HepG2 (cell line): ENCODE results near the gene CTSZ. TPM values are rescaled to one million over a fixed set of nuclear protein-coding genes. Genes with fewer than 3 reads are reported as not detected.

ENCODE experiments used
- ATAC-seq: fragments of 200-7000 bp; cut with Tn5 transposase; 3 replicates; pipeline ENCODE4 v1.9.1; 2020; ENCODE audit warnings: mild to moderate bottlenecking, moderate library complexity
- BruUV-seq: library from RNA; stranded (reverse); fragments of 400-500 nt; replicated peaks from 2 replicates; lab custom pipeline; 2021; lab: Mats Ljungman, UMichigan
- CTCF ChIA-PET: fragments of 300-600 bp; formaldehyde crosslinking; extraction: SDS; loops from one replicate; lab custom pipeline; 2021; ENCODE audit warnings: low total read pairs, inconsistent platforms, low intra/inter-chr PET ratio; lab: Yijun Ruan, JAX
- POLR2A ChIA-PET: fragments of 350-600 bp; sonication (Branson Sonifier 250); formaldehyde crosslinking; loops from one replicate; lab custom pipeline; 2020; ENCODE audit warnings: antibody characterized with exemption, inconsistent platforms; lab: Yijun Ruan, JAX
- DNase-seq: peaks from one replicate; pipeline ENCODE4 v3.0.0-alpha.2; 2015; ENCODE audit warnings: low spot score
- FAIRE-seq: peaks from 3 replicates; lab custom pipeline; 2011; peaks lifted over from hg19 to GRCh38; lab: Jason Lieb, UNC
- H2AFZ ChIP-seq: one replicate; pipeline ENCODE4 v1.6.1; 2011; ENCODE audit warnings: low read length, inconsistent platforms
- H3K27ac ChIP-seq: fragments of 300-600 bp; 3 replicates; pipeline ENCODE4 v1.8.0; 2011; ENCODE audit warnings: mixed run types, mild to moderate bottlenecking, mixed read lengths, low read length, inconsistent platforms; ENCODE audit not compliant: insufficient read depth; ENCODE audit errors: extremely low read length
- H3K27me3 ChIP-seq, 2 experiments: fragments of 200-600 bp in 1 of 2; 2 replicates in 1 of 2; 3 replicates in 1 of 2; pipeline versions ENCODE4 v1.6.0 to v1.8.0; 2011; ENCODE audit warnings: low read length in 2 of 2, mild to moderate bottlenecking in 2 of 2, moderate library complexity in 2 of 2, inconsistent platforms in 1 of 2; ENCODE audit not compliant: insufficient read depth in 2 of 2, control insufficient read depth in 1 of 2
- H3K36me3 ChIP-seq, 2 experiments: fragments of 200-600 bp in 1 of 2; replicated peaks in 1 of 2; 2 replicates in 1 of 2; 3 replicates in 1 of 2; pipeline versions ENCODE4 v1.5.1 to v1.8.0; 2011; ENCODE audit warnings: low read length in 2 of 2, inconsistent platforms in 1 of 2; ENCODE audit not compliant: insufficient read depth in 2 of 2, control insufficient read depth in 1 of 2
- H3K4me1 ChIP-seq: 2 replicates; pipeline ENCODE4 v1.5.1; 2012; ENCODE audit warnings: low read length, inconsistent platforms; ENCODE audit not compliant: insufficient read depth
- H3K4me2 ChIP-seq: 2 replicates; pipeline ENCODE4 v1.6.0; 2011; ENCODE audit warnings: low read depth, low read length, inconsistent platforms
- H3K4me3 ChIP-seq, 3 experiments: fragments of 200-600 bp in 1 of 3; sonication (generic), shearing (Covaris generic) in 1 of 3; replicated peaks in 1 of 3; 2 replicates each; pipeline ENCODE4 v1.5.1; 2011 to 2016; ENCODE audit warnings: low read length in 3 of 3, inconsistent platforms in 2 of 3, low read depth in 2 of 3, mild to moderate bottlenecking in 2 of 3, control low read depth in 1 of 3, mixed read lengths in 1 of 3; ENCODE audit not compliant: insufficient read depth in 1 of 3
- H3K79me2 ChIP-seq: one replicate; pipeline ENCODE4 v1.6.1; 2011; ENCODE audit warnings: low read length, inconsistent platforms; ENCODE audit not compliant: insufficient read depth
- H3K9ac ChIP-seq: 2 replicates; pipeline ENCODE4 v1.6.0; 2011; ENCODE audit warnings: mild to moderate bottlenecking, low read depth, low read length, inconsistent platforms; ENCODE audit not compliant: insufficient read depth
- H3K9me3 ChIP-seq: 2 replicates; pipeline ENCODE4 v1.5.1; 2012; ENCODE audit warnings: mild to moderate bottlenecking, low read length
- H4K20me1 ChIP-seq: 2 replicates; pipeline ENCODE4 v1.6.0; 2011; ENCODE audit warnings: inconsistent platforms, mild to moderate bottlenecking, low read length, moderate library complexity; ENCODE audit not compliant: insufficient read depth
- CBFB ChIP-seq: sonication (generic); formaldehyde crosslinking; IDR thresholded peaks from 2 replicates; pipeline ENCODE4 v1.4.0; 2020; ENCODE audit warnings: missing genetic modification reagents
- KMT2B ChIP-seq: IDR thresholded peaks from 2 replicates; pipeline ENCODE4 v1.6.1; 2016; ENCODE audit warnings: missing genetic modification reagents, missing compliant biosample characterization
- NFE2L2 ChIP-seq: fragments of 150-350 bp; IDR thresholded peaks from 2 replicates; pipeline ENCODE4 v1.6.1; 2014; ENCODE audit warnings: low read length
- SAFB2 ChIP-seq: sonication (generic); formaldehyde crosslinking; IDR thresholded peaks from 2 replicates; pipeline ENCODE4 v1.5.1; 2020; ENCODE audit warnings: missing genetic modification reagents, low read depth, mild to moderate bottlenecking, borderline replicate concordance
- SIX1 ChIP-seq: sonication (generic); formaldehyde crosslinking; IDR thresholded peaks from 2 replicates; pipeline ENCODE4 v1.4.0; 2020; ENCODE audit warnings: missing genetic modification reagents, borderline replicate concordance
- ZNF180 ChIP-seq: sonication (generic); formaldehyde crosslinking; IDR thresholded peaks from 2 replicates; pipeline ENCODE4 v1.4.0; 2020; ENCODE audit warnings: low read depth, missing genetic modification reagents, borderline replicate concordance
- ZNF343 ChIP-seq: sonication (generic); formaldehyde crosslinking; IDR thresholded peaks from 2 replicates; pipeline ENCODE4 v1.4.0; 2020; ENCODE audit warnings: mild to moderate bottlenecking, missing genetic modification reagents
- ZNF550 ChIP-seq: sonication (generic); formaldehyde crosslinking; IDR thresholded peaks from 2 replicates; pipeline ENCODE4 v1.4.0; 2020; ENCODE audit warnings: mild to moderate bottlenecking, missing genetic modification reagents, borderline replicate concordance
- ZNF552 ChIP-seq: sonication (generic); formaldehyde crosslinking; IDR thresholded peaks from 2 replicates; pipeline ENCODE4 v1.9.0; 2022; ENCODE audit warnings: missing genetic modification reagents, mild to moderate bottlenecking, borderline replicate concordance
- WGBS: methylation state at CpG from one replicate; pipeline ENCODE4 v1.1.6; 2017; ENCODE audit warnings: low lambda C conversion rate; 5-methylcytosine and 5-hydroxymethylcytosine counted together
- in situ Hi-C: cut with HindIII; loops from 2 replicates; pipeline ENCODE4 v1.10.0; 2017; ENCODE audit warnings: low pct_unique_long_range_greater_than_20kb; ENCODE audit not compliant: extremely low pct_ligation_motif_present
- intact Hi-C: fragments of 100-400 bp; cut with micrococcal nuclease; formaldehyde crosslinking; loops from one replicate; pipeline ENCODE4 v1.10.0; 2022; ENCODE audit not compliant: unreplicated experiment
- polyA plus RNA-seq, 8 experiments: library from polyadenylated mRNA; depleted of rRNA in 3 of 8; stranded (reverse) in 7 of 8; unstranded in 1 of 8; fragments of >200 nt; fragmentation: Illumina TruSeq in 4 of 8; extraction: Trizol in 4 of 8; gene quantifications; 2 replicates each; pipeline versions ENCODE4 v1.2.1 to v1.2.3, GENCODE V29; 2011 to 2016; ENCODE audit warnings: low read depth in 4 of 8, missing spikeins in 1 of 8, mixed read lengths in 1 of 8; ENCODE audit not compliant: insufficient read depth in 1 of 8
- total RNA-seq, 5 experiments: library from RNA; depleted of rRNA; stranded (reverse); fragments of >200 nt; fragmentation: Illumina TruSeq; extraction: Trizol; gene quantifications; 2 replicates each; pipeline ENCODE4 v1.2.3, GENCODE V29; 2016; ENCODE audit warnings: low read depth in 1 of 5
- TF ChIP-seq, protein P1 (sequence below): sonication (generic); formaldehyde crosslinking; IDR thresholded peaks from 2 replicates; pipeline ENCODE4 v1.5.0; 2020; ENCODE audit warnings: mild to moderate bottlenecking, missing genetic modification reagents, moderate library complexity
- TF ChIP-seq, protein P2 (sequence below): sonication (generic); formaldehyde crosslinking; IDR thresholded peaks from 2 replicates; pipeline ENCODE4 v1.4.0; 2020; ENCODE audit warnings: missing genetic modification reagents

The CTSZ gene
- total and polyA plus RNA-seq, 2 of the 13 experiments (the other 11 are each of a cell fraction or from before 2014, with no cell fraction given), result 0.33 TPM; not detected in 1

DNA sequence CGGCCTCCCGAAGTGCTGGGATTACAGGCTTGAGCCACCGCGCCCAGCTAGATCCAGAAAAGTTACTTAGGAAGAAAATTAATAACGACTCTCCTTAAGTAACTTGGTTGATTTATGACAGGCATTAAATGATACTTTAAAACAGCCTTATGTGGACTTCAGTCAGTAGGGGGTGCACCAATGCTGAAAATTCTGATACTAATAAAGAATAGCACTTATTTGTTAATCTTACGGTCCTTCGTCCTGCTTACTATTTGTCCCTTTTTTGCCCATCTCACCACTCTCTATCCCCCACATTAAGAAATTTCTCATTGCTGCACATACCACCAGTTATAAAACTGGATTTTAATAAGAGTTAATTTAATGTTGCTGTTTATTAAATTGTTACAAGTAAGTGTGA is 48.2 kb upstream of the CTSZ start:
- Histone ChIP-seq H3K27ac (no peak overlapping the region), H3K9me3 (no peaks in the 10 kb centered on the region), H2AFZ (no peak overlapping the region), H3K79me2 (no peaks in the 10 kb centered on the region), H3K4me2 (no peak overlapping the region), H3K36me3 (no peaks in the 10 kb centered on the region), H3K4me3 (no peak overlapping the region), H4K20me1 (no peaks in the 10 kb centered on the region), H3K9ac (no peak overlapping the region), H3K4me1 (no peaks in the 10 kb centered on the region), H3K27me3 (peaks cover 0 to 9% of the 10 kb centered on the region in 2 experiments; a peak in 1 of 5 replicates)
- POLR2A ChIA-PET, result no interaction called here
- intact Hi-C loops, result loop anchor here (1.0 kb wide), 1 partner anchor 167 kb away; no protein-coding TSS in a partner anchor
- TF ChIP-seq, protein P1, sequence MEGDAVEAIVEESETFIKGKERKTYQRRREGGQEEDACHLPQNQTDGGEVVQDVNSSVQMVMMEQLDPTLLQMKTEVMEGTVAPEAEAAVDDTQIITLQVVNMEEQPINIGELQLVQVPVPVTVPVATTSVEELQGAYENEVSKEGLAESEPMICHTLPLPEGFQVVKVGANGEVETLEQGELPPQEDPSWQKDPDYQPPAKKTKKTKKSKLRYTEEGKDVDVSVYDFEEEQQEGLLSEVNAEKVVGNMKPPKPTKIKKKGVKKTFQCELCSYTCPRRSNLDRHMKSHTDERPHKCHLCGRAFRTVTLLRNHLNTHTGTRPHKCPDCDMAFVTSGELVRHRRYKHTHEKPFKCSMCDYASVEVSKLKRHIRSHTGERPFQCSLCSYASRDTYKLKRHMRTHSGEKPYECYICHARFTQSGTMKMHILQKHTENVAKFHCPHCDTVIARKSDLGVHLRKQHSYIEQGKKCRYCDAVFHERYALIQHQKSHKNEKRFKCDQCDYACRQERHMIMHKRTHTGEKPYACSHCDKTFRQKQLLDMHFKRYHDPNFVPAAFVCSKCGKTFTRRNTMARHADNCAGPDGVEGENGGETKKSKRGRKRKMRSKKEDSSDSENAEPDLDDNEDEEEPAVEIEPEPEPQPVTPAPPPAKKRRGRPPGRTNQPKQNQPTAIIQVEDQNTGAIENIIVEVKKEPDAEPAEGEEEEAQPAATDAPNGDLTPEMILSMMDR, result 0 out of 2 replicates have a peak, but pooled peaks have one; percentile 14
- no peak for TF ChIP-seq ZNF550 (CRISPR knock-in tag)
- CTCF ChIA-PET, result no interaction called here
- 69% methylated on average over 7 of the region's 7 CpGs for WGBS
- ATAC-seq, result no peak
- no TSS peak for BruUV-seq
- in situ Hi-C loops, result no loop called here
- no peak for DNase-seq
- no peak for FAIRE-seq

DNA sequence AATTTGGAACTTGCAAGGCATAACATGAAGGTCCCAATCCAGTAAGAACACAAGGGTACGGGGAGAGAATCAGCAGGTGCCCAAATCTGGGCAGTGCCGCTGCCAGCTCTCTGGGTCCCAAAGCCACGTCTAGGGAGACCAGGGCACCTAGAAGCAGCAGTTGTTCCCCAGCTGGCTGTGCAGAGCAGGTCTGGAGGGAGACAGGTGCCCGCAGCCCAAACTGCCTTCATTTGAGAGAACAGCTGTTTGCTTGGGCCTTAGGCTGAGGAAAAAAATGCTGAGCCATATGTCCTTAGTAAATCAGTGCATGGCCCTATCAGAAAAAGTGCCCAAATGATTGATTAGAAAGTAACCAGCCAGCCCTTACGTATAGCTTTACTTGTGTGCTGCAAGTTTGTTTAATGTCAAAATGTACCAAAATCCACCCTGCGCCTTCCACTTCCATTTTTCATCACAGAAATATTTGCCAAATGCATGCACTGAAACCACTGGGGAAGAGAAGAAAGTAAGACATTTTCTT is 44.7 kb upstream of the CTSZ start:
- ATAC-seq (no peak), FAIRE-seq (no peak), DNase-seq (no peak)
- Histone ChIP-seq H4K20me1 (no peaks in the 10 kb centered on the region), H2AFZ (no peak overlapping the region), H3K4me1 (peaks cover 18% of the 10 kb centered on the region), H3K36me3 (no peaks in the 10 kb centered on the region), H3K4me2 (no peak overlapping the region), H3K9ac (no peak overlapping the region), H3K4me3 (no peak overlapping the region), H3K27me3 (peaks cover 2 to 9% of the 10 kb centered on the region in 2 experiments; a peak in 2 of 5 replicates), H3K9me3 (no peaks in the 10 kb centered on the region), H3K79me2 (no peaks in the 10 kb centered on the region), H3K27ac (no peak overlapping the region)
- ChIA-PET CTCF (no interaction called here), POLR2A (no interaction called here)
- intact Hi-C loops, result no loop called here
- WGBS, result 44% methylated on average over 6 of the region's 6 CpGs
- TF ChIP-seq ZNF180 (CRISPR knock-in tag) (no peak), SIX1 (CRISPR knock-in tag) (no peak), SAFB2 (CRISPR knock-in tag) (no peak), CBFB (CRISPR knock-in tag) (no peak), KMT2B (CRISPR knock-in tag) (no peak), ZNF552 (CRISPR knock-in tag) (no peak), ZNF343 (CRISPR knock-in tag) (no peak), NFE2L2 (no peak)
- TF ChIP-seq, protein P2, sequence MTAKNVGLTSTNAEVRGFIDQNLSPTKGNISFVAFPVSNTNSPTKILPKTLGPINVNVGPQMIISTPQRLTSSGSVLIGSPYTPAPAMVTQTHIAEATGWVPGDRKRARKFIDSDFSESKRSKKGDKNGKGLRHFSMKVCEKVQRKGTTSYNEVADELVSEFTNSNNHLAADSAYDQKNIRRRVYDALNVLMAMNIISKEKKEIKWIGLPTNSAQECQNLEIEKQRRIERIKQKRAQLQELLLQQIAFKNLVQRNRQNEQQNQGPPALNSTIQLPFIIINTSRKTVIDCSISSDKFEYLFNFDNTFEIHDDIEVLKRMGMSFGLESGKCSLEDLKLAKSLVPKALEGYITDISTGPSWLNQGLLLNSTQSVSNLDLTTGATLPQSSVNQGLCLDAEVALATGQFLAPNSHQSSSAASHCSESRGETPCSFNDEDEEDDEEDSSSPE, result no peak
- in situ Hi-C loops, result no loop called here
- BruUV-seq, result no TSS peak
